GM23338 (cell line): Measurements from ENCODE around the gene C1orf21. TPM values are rescaled to one million over a fixed set of nuclear protein-coding genes. Genes with fewer than 3 reads are reported as not detected.

ENCODE experiments used
- ATAC-seq: fragments of 200-7000 bp; cut with Tn5 transposase; 3 replicates; pipeline ENCODE4 v1.9.1; 2020
- DNase-seq: peaks from one replicate; pipeline ENCODE4 v3.0.0-alpha.2; 2015; ENCODE audit warnings: low spot score
- H2AFZ ChIP-seq: fragments of 200-600 bp; sonication (generic); 2 replicates; pipeline ENCODE4 v1.8.0; 2016; ENCODE audit warnings: antibody characterized with exemption, mild to moderate bottlenecking, moderate library complexity
- H3F3A ChIP-seq: fragments of 200-600 bp; sonication (generic); replicated peaks from 2 replicates; pipeline ENCODE4 v1.8.0; 2017; ENCODE audit warnings: antibody characterized with exemption, mixed run types, low read depth
- H3K27ac ChIP-seq: fragments of 200-600 bp; sonication (generic); 2 replicates; pipeline ENCODE4 v1.6.1; 2016; ENCODE audit warnings: low read depth
- H3K27me3 ChIP-seq: fragments of 200-600 bp; sonication (generic); 2 replicates; pipeline ENCODE4 v1.8.0; 2016; ENCODE audit warnings: mild to moderate bottlenecking, mixed run types, moderate library complexity; ENCODE audit not compliant: insufficient read depth
- H3K36me3 ChIP-seq: fragments of 200-600 bp; sonication (generic); 2 replicates; pipeline ENCODE4 v1.8.0; 2016; ENCODE audit warnings: mild to moderate bottlenecking; ENCODE audit not compliant: insufficient read depth
- H3K4me1 ChIP-seq: fragments of 200-600 bp; sonication (generic); 2 replicates; pipeline ENCODE4 v1.8.0; 2016; ENCODE audit warnings: mild to moderate bottlenecking, moderate library complexity; ENCODE audit not compliant: insufficient read depth
- H3K4me2 ChIP-seq: fragments of 200-600 bp; sonication (generic); 2 replicates; pipeline ENCODE4 v1.7.1; 2017; ENCODE audit warnings: mixed run types
- H3K4me3 ChIP-seq: fragments of 200-600 bp; sonication (generic); 2 replicates; pipeline ENCODE4 v1.6.1; 2016; ENCODE audit warnings: mixed run types
- H3K79me2 ChIP-seq: fragments of 200-600 bp; sonication (generic); replicated peaks from 2 replicates; pipeline ENCODE4 v1.8.0; 2017; ENCODE audit warnings: mild to moderate bottlenecking; ENCODE audit not compliant: insufficient read depth
- H3K9me2 ChIP-seq: fragments of 200-600 bp; sonication (generic); 2 replicates; pipeline ENCODE4 v1.8.0; 2017; ENCODE audit not compliant: insufficient read depth
- H4K20me1 ChIP-seq: fragments of 200-600 bp; sonication (generic); replicated peaks from 2 replicates; pipeline ENCODE4 v1.8.0; 2017; ENCODE audit warnings: mild to moderate bottlenecking; ENCODE audit not compliant: insufficient read depth
- H3K27ac Mint-ChIP-seq: 2 replicates; pipeline ENCODE4 v1.8.0; 2020; ENCODE audit warnings: inconsistent platforms, mild to moderate bottlenecking, moderate library complexity, mixed read lengths
- H3K27me3 Mint-ChIP-seq: 3 replicates; pipeline ENCODE4 v1.8.0; 2022; ENCODE audit warnings: low read depth, mild to moderate bottlenecking, moderate library complexity, mixed read lengths, inconsistent platforms; ENCODE audit not compliant: insufficient read depth, poor library complexity
- H3K36me3 Mint-ChIP-seq: 3 replicates; pipeline ENCODE4 v1.8.0; 2021; ENCODE audit warnings: low read depth, mild to moderate bottlenecking, inconsistent platforms, moderate library complexity, mixed read lengths
- H3K4me1 Mint-ChIP-seq: 3 replicates; pipeline ENCODE4 v1.8.0; 2020; ENCODE audit warnings: mild to moderate bottlenecking, inconsistent platforms, mixed read lengths
- H3K4me3 Mint-ChIP-seq: 3 replicates; pipeline ENCODE4 v1.8.0; 2021; ENCODE audit warnings: moderate library complexity, mild to moderate bottlenecking, inconsistent platforms, mixed read lengths
- H3K9me3 Mint-ChIP-seq: 3 replicates; pipeline ENCODE4 v1.8.0; 2020; ENCODE audit warnings: moderate library complexity, mild to moderate bottlenecking, inconsistent platforms, mixed read lengths
- CREB1 ChIP-seq: fragments of 250-450 bp; sonication (Bioruptor Pico); IDR thresholded peaks from 2 replicates; pipeline ENCODE4 v1.5.0; 2020; ENCODE audit warnings: low read depth, mild to moderate bottlenecking, moderate library complexity
- CTCF ChIP-seq, 2 experiments: fragments of 200-600 bp in 1 of 2; sonication (generic) in 1 of 2; conservative IDR thresholded peaks; 2 replicates each; pipeline versions ENCODE4 v1.5.1 to v1.6.1; 2016 to 2017; ENCODE audit warnings: antibody characterized with exemption in 2 of 2, low read depth in 2 of 2, mild to moderate bottlenecking in 2 of 2, moderate library complexity in 1 of 2
- ETS1 ChIP-seq: IDR thresholded peaks from 2 replicates; pipeline ENCODE4 v1.6.1; 2016; ENCODE audit warnings: antibody characterized with exemption
- EZH2 ChIP-seq: fragments of 200-600 bp; sonication (generic); IDR thresholded peaks from one replicate; pipeline ENCODE4 v1.8.0; 2017; ENCODE audit warnings: antibody characterized with exemption, mild to moderate bottlenecking, low read depth; ENCODE audit not compliant: unreplicated experiment
- EZH2phosphoT487 ChIP-seq: fragments of 200-600 bp; sonication (generic); IDR thresholded peaks from one replicate; pipeline ENCODE4 v1.8.1; 2018; ENCODE audit warnings: antibody characterized with exemption; ENCODE audit not compliant: unreplicated experiment
- NANOG ChIP-seq: IDR thresholded peaks from 2 replicates; pipeline ENCODE4 v1.6.1; 2016; ENCODE audit warnings: antibody characterized with exemption, borderline replicate concordance
- POLR2AphosphoS5 ChIP-seq: IDR thresholded peaks from 2 replicates; pipeline ENCODE4 v1.6.1; 2016; ENCODE audit warnings: antibody characterized with exemption, low read depth
- REST ChIP-seq: IDR thresholded peaks from one replicate; pipeline ENCODE4 v1.6.1; 2018; ENCODE audit warnings: antibody characterized with exemption; ENCODE audit not compliant: unreplicated experiment
- STAT1 ChIP-seq: IDR thresholded peaks from one replicate; pipeline ENCODE4 v1.6.1; 2016; ENCODE audit warnings: antibody characterized with exemption; ENCODE audit not compliant: unreplicated experiment
- ZNF114 ChIP-seq: fragments of 250-450 bp; sonication (Bioruptor Pico); IDR thresholded peaks from 2 replicates; pipeline ENCODE4 v1.5.0; 2020; ENCODE audit warnings: mild to moderate bottlenecking, moderate library complexity
- ZNF331 ChIP-seq: fragments of 250-450 bp; sonication (Bioruptor Pico); IDR thresholded peaks from 2 replicates; pipeline ENCODE4 v1.5.0; 2020; ENCODE audit warnings: low read depth, mild to moderate bottlenecking, moderate library complexity
- ZNF462 ChIP-seq: fragments of 250-450 bp; sonication (Bioruptor Pico); IDR thresholded peaks from 2 replicates; pipeline ENCODE4 v1.5.0; 2020; ENCODE audit warnings: mild to moderate bottlenecking, moderate library complexity
- polyA plus RNA-seq: library from polyadenylated mRNA; unstranded; fragments of >200 nt; fragmentation: Nextera tagmentation; extraction: Ambion mirVana; gene quantifications from 2 replicates; pipeline ENCODE4 v1.2.1, GENCODE V29; 2016
- total RNA-seq: library from RNA; depleted of rRNA; stranded (reverse); fragments of >200 nt; shearing (Covaris generic); gene quantifications from 2 replicates; pipeline ENCODE4 v1.2.3, GENCODE V29; 2014

Gene C1orf21
- total and polyA plus RNA-seq, 2 experiments from 2014 or later = 28.0 to 40.4 TPM

GRCh38 chr1:184379111-184379752, 7.6 kb upstream of the C1orf21 start (continued):
- TF ChIP-seq STAT1 (no peak), ZNF114 (CRISPR knock-in tag) (no peak), CREB1 (CRISPR knock-in tag) (no peak)

GRCh38 chr1:184380468-184380867, 6.4 kb upstream of the C1orf21 start:
- DNase-seq = no peak
- Histone ChIP-seq H2AFZ (no peak overlapping the region), H3K4me3 (no peak overlapping the region), H3K27me3 (no peaks in the 10 kb centered on the region), H3K4me2 (no peak overlapping the region), H3F3A (no peaks in the 10 kb centered on the region), H3K4me1 (peaks cover 52% of the 10 kb centered on the region), H3K9me2 (no peaks in the 10 kb centered on the region), H3K36me3 (no peaks in the 10 kb centered on the region), H3K79me2 (no peaks in the 10 kb centered on the region), H4K20me1 (no peaks in the 10 kb centered on the region), H3K27ac (no peak overlapping the region)
- no peak overlapping the region for H3K27ac Mint-ChIP-seq
- no peaks in the 10 kb centered on the region; the same call in 2 of the 3 replicates for H3K9me3 Mint-ChIP-seq
- peaks cover 32% of the 10 kb centered on the region for H3K4me1 Mint-ChIP-seq
- H3K36me3 Mint-ChIP-seq = no peaks in the 10 kb centered on the region
- H3K4me3 Mint-ChIP-seq = no peak overlapping the region
- no peak for ATAC-seq
- H3K27me3 Mint-ChIP-seq = peaks cover 5% of the 10 kb centered on the region
- TF ChIP-seq ZNF114 (CRISPR knock-in tag) (no peak), ZNF331 (CRISPR knock-in tag) (no peak), CTCF (conservative IDR thresholded peaks at IDR 0.05; ENCODE audit: low read depth in 2 of 2) (no peak), ZNF462 (no peak), EZH2phosphoT487 (no peak), ETS1 (no peak), NANOG (no peak), STAT1 (no peak), REST (no peak), POLR2AphosphoS5 (no peak), EZH2 (no peak), CREB1 (CRISPR knock-in tag) (no peak)
